Upper lobe of right lung (tissue), 1 donor: ENCODE measurements around the gene RCCD1. TPM values are rescaled to one million over a fixed set of nuclear protein-coding genes. Genes with fewer than 3 reads are reported as not detected.

Source experiments
- ATAC-seq: fragments of 200-7000 bp; cut with Tn5 transposase; one replicate; pipeline ENCODE4 v1.9.1; 2020; ENCODE audit warnings: mild to moderate bottlenecking, moderate library complexity
- DNase-seq: peaks from one replicate; pipeline ENCODE4 v3.0.0-alpha.2; 2020
- H3K27ac ChIP-seq: fragments of 200-600 bp; one replicate; pipeline ENCODE4 v1.8.0; 2022
- H3K27me3 ChIP-seq: fragments of 200-600 bp; one replicate; pipeline ENCODE4 v1.8.0; 2022; ENCODE audit warnings: mild to moderate bottlenecking
- H3K36me3 ChIP-seq: fragments of 200-600 bp; one replicate; pipeline ENCODE4 v1.8.0; 2022
- H3K4me1 ChIP-seq: fragments of 200-600 bp; one replicate; pipeline ENCODE4 v1.8.0; 2022
- H3K4me3 ChIP-seq: fragments of 200-600 bp; one replicate; pipeline ENCODE4 v1.8.0; 2022; ENCODE audit warnings: mild to moderate bottlenecking
- H3K9me3 ChIP-seq: fragments of 200-600 bp; one replicate; pipeline ENCODE4 v1.8.0; 2022
- intact Hi-C: fragments of 100-400 bp; cut with DNase I; formaldehyde crosslinking; loops from one replicate; pipeline ENCODE4 v1.11.0; 2022
- total RNA-seq: library from RNA; stranded (reverse); fragmentation: NEBNext Ultra II Directional; extraction: Animal tissue kit (Norgen Biotek cat#: 25700); gene quantifications from one replicate; pipeline ENCODE4 v1.2.1, GENCODE V29; 2021
- TF ChIP-seq, protein P1 (sequence below): fragments of 200-600 bp; IDR thresholded peaks from one replicate; pipeline ENCODE4 v1.8.0; 2022; ENCODE audit warnings: antibody characterized with exemption
- donor health status: DM: no; HTN: yes; CAD: no; lungs with severe emphysema.

The RCCD1 gene
- total RNA-seq, 1 donor from 2014 or later: 8.6 TPM

DNA sequence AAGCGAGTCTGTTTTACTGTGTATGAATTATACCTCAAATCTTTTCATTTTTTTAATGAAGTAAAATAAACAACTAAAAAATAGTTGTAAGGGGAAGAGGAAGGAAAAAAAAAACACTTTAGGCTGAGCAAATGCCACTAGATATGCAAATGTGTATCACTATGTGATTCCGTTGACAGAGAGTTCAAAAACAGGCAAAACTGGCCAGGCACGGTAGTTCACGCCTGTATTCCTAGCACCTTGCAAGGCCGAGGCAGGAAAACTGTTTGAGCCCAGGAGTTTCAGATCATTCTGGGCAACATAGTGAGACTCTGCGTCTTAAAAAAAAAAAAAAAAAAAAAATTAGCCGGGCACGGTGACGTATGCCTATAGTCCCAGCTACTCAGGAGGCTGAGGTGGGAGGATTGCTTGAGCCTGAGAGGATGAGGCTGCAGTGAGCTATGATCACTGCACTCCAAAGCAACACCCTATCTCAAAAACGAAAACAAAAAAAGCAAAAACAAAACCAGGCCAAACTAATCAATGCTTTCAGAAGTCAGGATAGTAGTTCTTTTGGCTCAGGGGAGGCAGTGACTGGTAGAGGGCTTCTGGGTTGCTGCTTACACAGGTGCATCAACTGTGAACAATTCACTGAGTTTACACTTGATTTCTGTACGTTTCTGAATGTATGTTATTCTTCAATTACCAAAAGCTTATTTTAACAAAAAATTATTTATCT is 32.3 kb downstream of the RCCD1 start:
- Histone ChIP-seq H3K9me3 (no peaks in the 10 kb centered on the region), H3K36me3 (no peaks in the 10 kb centered on the region), H3K4me1 (no peaks in the 10 kb centered on the region), H3K4me3 (no peak overlapping the region), H3K27me3 (no peaks in the 10 kb centered on the region), H3K27ac (no peak overlapping the region)
- no peak for ATAC-seq
- intact Hi-C loops: no loop called here
- TF ChIP-seq, protein P1, sequence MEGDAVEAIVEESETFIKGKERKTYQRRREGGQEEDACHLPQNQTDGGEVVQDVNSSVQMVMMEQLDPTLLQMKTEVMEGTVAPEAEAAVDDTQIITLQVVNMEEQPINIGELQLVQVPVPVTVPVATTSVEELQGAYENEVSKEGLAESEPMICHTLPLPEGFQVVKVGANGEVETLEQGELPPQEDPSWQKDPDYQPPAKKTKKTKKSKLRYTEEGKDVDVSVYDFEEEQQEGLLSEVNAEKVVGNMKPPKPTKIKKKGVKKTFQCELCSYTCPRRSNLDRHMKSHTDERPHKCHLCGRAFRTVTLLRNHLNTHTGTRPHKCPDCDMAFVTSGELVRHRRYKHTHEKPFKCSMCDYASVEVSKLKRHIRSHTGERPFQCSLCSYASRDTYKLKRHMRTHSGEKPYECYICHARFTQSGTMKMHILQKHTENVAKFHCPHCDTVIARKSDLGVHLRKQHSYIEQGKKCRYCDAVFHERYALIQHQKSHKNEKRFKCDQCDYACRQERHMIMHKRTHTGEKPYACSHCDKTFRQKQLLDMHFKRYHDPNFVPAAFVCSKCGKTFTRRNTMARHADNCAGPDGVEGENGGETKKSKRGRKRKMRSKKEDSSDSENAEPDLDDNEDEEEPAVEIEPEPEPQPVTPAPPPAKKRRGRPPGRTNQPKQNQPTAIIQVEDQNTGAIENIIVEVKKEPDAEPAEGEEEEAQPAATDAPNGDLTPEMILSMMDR: no peak
- DNase-seq: no peak

DNA sequence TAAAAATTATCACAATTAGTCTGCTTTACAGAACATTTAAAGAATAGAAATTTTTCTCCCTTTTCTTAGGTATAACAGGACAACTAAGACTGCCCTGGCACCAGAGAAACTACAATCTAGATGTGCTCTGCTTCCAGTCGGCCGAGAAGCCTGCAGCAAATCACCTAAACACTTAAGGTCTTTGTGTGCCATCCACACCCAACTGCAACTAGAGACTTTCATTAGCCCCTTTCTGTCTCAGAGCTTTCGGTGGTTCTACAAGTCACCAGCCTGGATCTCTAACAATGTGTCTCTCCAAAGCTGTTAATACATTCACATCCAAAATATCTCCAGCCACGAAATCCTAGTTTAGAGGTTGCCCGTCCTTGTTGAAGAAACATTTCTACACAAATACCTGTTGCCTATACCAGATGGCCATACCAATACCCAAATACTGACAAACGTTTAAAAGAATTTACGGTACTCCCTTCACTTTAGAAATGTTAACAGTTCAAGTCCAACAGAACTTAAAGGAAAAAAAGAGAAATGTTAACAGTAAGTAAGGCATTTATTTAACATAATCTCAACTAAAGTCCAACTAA is 33.0 kb downstream of the RCCD1 start:
- no peaks in the 10 kb centered on the region for H3K36me3 ChIP-seq
- DNase-seq (no peak), ATAC-seq (no peak)
- no peak overlapping the region for H3K4me3 ChIP-seq
- H3K27me3 ChIP-seq: no peaks in the 10 kb centered on the region
- no peaks in the 10 kb centered on the region for H3K4me1 ChIP-seq
- intact Hi-C loops: no loop called here
- TF ChIP-seq, protein P1: no peak
- H3K27ac ChIP-seq: no peak overlapping the region
- no peaks in the 10 kb centered on the region for H3K9me3 ChIP-seq

DNA sequence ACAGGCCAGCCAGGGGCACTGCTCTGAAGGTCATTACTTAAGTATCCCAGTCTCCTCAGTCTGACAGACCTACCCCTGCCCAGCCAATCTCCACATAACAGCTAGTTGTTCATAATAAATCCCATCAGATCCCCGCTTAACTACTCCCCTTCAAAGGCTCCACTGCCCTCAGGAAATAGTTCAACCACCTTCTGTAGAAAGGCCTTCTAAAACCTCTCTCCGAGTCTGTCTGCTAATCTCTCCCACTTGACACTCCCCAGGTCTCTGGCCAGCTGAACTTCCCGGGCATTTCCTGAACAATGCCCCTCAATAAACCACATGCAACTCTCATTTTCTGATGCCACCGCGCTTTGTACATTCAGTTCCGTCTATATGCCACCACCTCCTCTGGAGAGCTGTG is 33.6 kb downstream of the RCCD1 start:
- Histone ChIP-seq H3K4me1 (no peaks in the 10 kb centered on the region), H3K27me3 (no peaks in the 10 kb centered on the region), H3K36me3 (no peaks in the 10 kb centered on the region), H3K9me3 (no peaks in the 10 kb centered on the region), H3K27ac (no peak overlapping the region), H3K4me3 (no peak overlapping the region)
- no peak for ATAC-seq
- DNase-seq: no peak
- TF ChIP-seq, protein P1: no peak
- intact Hi-C loops: no loop called here

DNA sequence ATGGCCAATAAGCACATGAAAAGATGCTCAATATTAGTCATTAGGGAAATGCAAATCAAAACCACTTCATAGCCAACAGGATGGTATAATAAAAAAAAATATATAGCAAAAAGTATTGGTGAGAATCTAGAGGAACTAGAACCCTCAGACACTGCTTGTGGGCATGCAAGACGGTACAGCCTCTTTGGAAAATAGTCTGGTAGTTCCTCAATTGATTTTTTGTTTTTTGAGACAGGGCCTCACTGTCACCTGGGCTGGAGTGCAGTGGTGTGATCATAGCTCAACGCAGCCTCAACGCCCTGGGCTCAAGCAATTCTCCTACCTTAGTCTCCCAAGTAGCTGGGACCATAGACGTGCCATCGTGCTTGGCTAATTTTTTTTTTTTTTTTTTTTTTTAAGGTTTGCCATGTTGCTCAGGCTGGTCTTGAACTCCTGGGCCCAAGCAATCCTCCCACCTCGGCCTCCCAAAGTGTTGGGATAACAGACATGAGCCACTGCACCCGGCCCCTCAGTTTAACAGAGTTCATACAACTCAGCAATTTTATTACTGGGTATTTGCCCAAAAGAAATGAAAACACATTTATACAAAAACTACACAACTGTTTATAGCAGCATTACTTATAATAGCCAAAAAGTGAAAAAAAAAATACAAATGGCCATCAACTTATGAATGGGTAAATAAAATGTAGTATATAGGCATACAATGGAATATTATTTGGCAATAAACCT is 34.5 kb downstream of the RCCD1 start:
- TF ChIP-seq, protein P1: no peak
- no peak overlapping the region for H3K4me3 ChIP-seq
- DNase-seq: no peak
- H3K27ac ChIP-seq: no peak overlapping the region
- H3K27me3 ChIP-seq: no peaks in the 10 kb centered on the region
- intact Hi-C loops: no loop called here
- no peak for ATAC-seq
- no peaks in the 10 kb centered on the region for H3K4me1 ChIP-seq
- no peaks in the 10 kb centered on the region for H3K9me3 ChIP-seq
- no peaks in the 10 kb centered on the region for H3K36me3 ChIP-seq

DNA sequence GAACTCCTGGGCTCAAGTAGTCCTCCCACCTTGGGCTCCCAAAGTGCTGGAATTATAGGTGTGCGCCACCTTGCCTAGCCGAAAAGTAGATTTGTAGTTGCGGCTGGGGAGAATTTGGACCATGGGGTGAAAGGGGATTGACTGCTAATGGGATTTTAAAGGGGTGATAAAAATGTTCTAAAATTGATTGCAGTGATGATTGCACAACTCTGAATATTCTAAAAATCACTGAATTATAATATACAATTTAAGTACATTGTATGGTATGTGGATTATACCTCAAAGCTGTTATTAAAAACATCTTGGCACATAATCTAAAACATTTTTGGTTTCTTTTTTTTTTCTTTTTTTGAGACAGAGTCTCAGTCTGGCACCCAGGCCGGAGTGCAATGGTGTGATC is 35.8 kb downstream of the RCCD1 start:
- no peak for ATAC-seq
- no peaks in the 10 kb centered on the region for H3K9me3 ChIP-seq
- H3K4me1 ChIP-seq: peaks cover 7% of the 10 kb centered on the region
- no peaks in the 10 kb centered on the region for H3K27me3 ChIP-seq
- DNase-seq: no peak
- intact Hi-C loops: no loop called here
- H3K4me3 ChIP-seq: no peak overlapping the region
- H3K36me3 ChIP-seq: no peaks in the 10 kb centered on the region
- TF ChIP-seq, protein P1: no peak
- H3K27ac ChIP-seq: no peak overlapping the region
